Left forelimb (tissue), 1 donor: ENCODE data around the gene ZDHHC11.

ENCODE experiments used
- DNase-seq: peaks from one replicate; pipeline ENCODE4 v3.0.0-alpha.2; 2018; ENCODE audit warnings: low spot score

The ZDHHC11 gene

GRCh38 chr5:746258-746761 lies 104.5 kb downstream of the ZDHHC11 start:
- peak; percentile 45 for DNase-seq
